ENCODE results near the gene RNF183. TPM values are rescaled to one million over a fixed set of nuclear protein-coding genes. Genes with fewer than 3 reads are reported as not detected.

RNF183 gene
- total RNA-seq, 4 donors from 2014 or later, result not detected

DNA sequence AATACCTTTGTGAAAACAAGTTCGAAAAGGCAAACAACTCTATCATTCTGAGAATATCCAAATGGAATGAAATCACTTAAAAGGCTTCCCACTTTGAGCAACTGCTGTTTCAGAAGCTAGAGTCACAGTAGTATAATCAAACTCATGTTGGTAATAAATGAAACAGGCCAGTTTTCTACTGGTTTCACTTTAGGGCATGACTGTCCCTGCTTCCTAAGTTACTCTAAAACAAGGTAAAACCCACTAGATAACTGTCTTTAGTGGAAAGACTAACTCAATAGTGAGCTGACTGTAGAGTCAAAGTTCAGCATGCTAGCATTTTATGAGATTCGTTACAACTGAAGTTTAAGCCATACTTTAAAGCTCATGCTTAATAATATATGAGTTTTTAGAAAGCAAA is 33.8 kb downstream of the RNF183 start:
- TF ChIP-seq, protein P1, sequence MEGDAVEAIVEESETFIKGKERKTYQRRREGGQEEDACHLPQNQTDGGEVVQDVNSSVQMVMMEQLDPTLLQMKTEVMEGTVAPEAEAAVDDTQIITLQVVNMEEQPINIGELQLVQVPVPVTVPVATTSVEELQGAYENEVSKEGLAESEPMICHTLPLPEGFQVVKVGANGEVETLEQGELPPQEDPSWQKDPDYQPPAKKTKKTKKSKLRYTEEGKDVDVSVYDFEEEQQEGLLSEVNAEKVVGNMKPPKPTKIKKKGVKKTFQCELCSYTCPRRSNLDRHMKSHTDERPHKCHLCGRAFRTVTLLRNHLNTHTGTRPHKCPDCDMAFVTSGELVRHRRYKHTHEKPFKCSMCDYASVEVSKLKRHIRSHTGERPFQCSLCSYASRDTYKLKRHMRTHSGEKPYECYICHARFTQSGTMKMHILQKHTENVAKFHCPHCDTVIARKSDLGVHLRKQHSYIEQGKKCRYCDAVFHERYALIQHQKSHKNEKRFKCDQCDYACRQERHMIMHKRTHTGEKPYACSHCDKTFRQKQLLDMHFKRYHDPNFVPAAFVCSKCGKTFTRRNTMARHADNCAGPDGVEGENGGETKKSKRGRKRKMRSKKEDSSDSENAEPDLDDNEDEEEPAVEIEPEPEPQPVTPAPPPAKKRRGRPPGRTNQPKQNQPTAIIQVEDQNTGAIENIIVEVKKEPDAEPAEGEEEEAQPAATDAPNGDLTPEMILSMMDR (IDR thresholded peaks at IDR 0.05; ENCODE audit: low read depth), result no peak

DNA sequence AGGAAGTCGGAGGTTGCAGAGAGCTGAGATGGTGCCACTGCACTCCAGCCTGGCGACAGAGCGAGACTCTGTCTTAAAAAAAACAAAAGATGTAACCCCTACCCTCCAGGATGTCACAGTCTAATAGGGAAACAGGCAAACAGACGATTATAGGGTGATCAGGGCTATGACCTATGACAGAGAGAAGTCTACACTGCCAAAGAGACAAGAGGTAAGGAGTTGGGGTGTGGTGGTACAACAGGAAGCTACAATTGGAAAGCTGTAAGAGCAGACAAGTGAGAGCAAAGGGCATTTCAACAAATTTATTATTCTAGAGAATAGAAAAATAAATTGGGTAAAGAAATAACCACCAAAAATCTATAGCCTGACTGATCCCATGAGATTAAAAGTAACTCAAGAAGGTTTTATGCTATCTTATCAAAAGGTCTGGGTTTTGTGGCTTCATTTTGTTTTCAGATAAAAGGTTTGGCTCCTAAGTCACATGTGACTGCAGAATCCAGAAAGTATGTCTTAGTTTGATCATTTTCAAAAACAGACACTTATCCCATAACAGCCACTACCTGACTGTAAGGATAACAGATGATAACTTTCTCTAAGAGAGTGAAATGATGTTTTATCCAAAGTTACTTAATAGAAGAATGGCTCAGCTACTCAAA is 35.1 kb downstream of the RNF183 start:
- TF ChIP-seq, protein P1 (IDR thresholded peaks at IDR 0.05; ENCODE audit: low read depth), result no peak

DNA sequence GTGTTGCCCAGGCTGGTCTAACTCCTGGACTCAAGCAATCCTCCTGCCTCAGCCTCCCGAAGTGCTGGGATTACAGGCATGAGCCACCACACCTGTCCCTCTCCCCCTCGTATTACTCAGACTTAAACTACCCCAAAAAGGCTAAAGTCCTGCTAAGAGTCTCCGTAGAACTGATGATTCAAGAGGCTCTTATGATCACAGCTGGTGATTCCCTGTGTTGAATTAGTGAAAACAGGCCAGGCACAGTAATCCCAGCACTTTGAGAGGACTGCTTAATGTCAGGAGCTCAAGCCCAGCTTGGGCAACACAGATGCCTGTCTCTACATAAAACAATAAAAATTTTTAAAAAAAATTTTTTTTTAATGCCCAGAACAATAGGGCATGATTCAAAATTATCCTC is 37.0 kb downstream of the RNF183 start:
- TF ChIP-seq, protein P1 (IDR thresholded peaks at IDR 0.05; ENCODE audit: low read depth), result no peak

DNA sequence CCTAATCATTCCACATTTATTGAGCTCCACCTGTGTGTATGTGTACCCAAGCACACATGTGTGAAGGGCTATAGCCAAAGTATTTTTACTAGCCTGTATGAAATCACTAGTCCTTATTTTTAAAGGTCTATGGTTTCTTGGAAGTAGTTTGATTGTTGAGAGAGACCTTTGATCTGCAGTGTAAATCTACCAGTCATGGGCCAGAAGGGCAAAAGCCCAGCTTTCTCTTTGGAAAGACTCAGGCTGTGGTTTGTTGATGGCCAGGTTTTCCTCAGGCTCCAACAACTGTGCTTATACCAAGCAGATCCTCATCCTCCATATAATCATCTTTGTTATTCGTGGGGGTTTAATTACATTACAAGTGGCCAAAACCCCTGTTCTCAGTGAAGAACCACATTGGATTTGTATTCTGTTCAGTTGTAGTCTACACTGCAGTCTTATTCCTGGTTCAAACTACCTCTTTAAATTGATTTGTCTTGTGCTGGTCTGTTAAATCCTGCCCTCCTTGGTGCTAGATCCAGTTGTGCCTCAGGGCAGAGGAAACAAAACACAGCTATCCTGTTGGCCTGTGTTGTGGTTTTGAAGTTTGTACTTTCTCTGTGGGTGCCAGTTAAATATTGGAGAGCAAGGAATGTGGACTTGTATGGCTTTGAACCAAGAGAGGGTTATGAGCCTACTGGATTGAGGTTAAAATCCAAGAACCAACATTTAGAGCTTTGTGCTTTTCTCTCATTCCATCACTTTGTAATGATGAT is 41.1 kb downstream of the RNF183 start:
- TF ChIP-seq, protein P1 (IDR thresholded peaks at IDR 0.05; ENCODE audit: low read depth), result no peak

DNA sequence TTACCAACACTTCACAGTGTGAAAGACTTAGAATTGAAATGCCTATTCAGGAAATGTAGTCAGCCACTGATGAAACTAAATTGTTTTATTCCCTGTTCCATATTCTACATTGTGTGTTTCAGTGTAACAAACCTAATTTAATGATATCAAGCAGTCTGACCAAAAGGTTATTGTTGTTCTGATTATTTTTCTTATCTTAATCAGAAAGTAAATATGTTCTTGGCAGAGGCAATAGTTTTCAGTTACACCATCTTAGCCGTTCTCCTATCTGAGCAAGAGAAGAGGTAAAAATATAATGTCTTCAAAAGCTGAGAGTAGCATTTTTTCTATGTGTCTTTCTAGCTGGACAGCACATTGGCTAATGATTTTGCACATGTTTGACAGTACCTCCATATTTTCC is 44.9 kb downstream of the RNF183 start:
- TF ChIP-seq, protein P1 (IDR thresholded peaks at IDR 0.05; ENCODE audit: low read depth), result no peak

DNA sequence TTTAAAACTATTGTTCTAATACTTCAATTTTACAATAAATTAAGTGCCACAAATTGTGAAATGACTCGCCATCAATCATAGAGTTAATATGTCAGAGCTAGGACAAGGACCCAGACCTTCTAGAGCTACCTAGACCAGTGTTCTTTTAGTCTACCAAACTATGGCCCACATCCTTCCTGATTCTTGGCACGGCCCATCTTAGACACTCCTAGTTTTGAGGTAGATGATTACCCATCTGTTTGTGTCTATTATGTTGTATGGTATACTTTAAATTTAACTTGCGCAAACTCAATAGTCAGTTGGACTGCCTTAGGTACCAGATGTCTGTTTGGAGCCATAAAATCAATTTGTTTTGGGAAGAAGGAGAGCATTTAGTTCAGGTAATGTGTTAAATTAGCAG is 45.3 kb downstream of the RNF183 start:
- TF ChIP-seq, protein P1 (IDR thresholded peaks at IDR 0.05; ENCODE audit: low read depth), result no peak

DNA sequence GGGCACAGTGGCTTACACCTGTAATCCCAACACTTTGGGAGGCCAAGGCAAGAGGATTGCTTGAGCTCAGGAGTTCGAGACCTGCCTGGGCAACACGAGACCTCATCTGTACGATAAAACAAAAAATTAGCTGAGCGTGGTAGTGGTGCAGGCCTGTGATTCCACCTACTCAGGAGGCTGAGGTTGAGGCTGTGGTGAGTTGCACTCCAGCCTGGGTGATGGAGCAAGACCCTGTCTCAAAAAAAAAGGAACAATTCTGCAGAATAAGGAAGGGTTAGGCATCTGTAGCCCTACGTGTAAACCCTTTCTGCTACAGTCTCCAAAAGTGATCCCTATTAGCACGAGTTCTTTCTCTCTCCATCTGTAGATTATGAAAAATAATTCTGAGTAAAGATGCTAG is 47.7 kb downstream of the RNF183 start:
- TF ChIP-seq, protein P1 (IDR thresholded peaks at IDR 0.05; ENCODE audit: low read depth), result no peak
